ENCODE results near the gene HECW1. TPM values are rescaled to one million over a fixed set of nuclear protein-coding genes. Genes with fewer than 3 reads are reported as not detected.

Gene HECW1
- total and polyA plus RNA-seq, 2 donors (not counting 1 experiment from before 2014, with no cell fraction given): not detected

GRCh38 chr7:43600056-43600455, 487.6 kb downstream of the HECW1 start:
- Mint-ChIP-seq H3K4me1 (peaks cover 32% of the 10 kb centered on the region), H3K27ac (peak overlapping the region; percentile 55), H3K4me3 (no peak overlapping the region), H3K9me3 (ENCODE audit: insufficient read depth) (no peaks in the 10 kb centered on the region), H3K27me3 (no peaks in the 10 kb centered on the region)
- intact Hi-C loops (cut with micrococcal nuclease): no loop called here
- ChIA-PET CTCF (interaction anchor here (1.0 to 3.8 kb wide), 2 partner anchors 15 to 17 kb away, joined by 3 to 22 read pairs; partner anchors contain the start of gene STK17A), POLR2A (no interaction called here)
- WGBS (ENCODE audit: insufficient coverage): 100% methylated on average over 2 of the region's 3 CpGs
- peaks cover 100% of the 10 kb centered on the region for H3K79me2 ChIP-seq (ENCODE audit: control insufficient read depth, insufficient read depth, low read length)
- no peaks in the 10 kb centered on the region for H3K27me3 ChIP-seq (replicated peaks in 1 of 4; ENCODE audit: control extremely low read depth in 1 of 4, control insufficient read depth in 3 of 4, insufficient read depth in 4 of 4, low read length in 3 of 4)
- H3K4me2 ChIP-seq (replicated peaks; ENCODE audit: low read depth, low read length, poor library complexity, severe bottlenecking): no peak overlapping the region
- H3K9ac ChIP-seq (ENCODE audit: low read length): no peak overlapping the region
- peak overlapping the region in 1 of 2 donors; percentile 53 for H3K27ac ChIP-seq (ENCODE audit: low read length in 2 of 2)
- DNase-seq: no peak
- peaks cover 21 to 56% of the 10 kb centered on the region in 2 donors for H3K4me1 ChIP-seq (ENCODE audit: control insufficient read depth in 2 of 2, insufficient read depth in 2 of 2, low read length in 2 of 2)
- no peak for ATAC-seq (ENCODE audit: low read depth)
- H3K4me3 ChIP-seq (ENCODE audit: control extremely low read depth in 1 of 5, extremely low read depth in 1 of 5, insufficient read depth in 1 of 5, low read depth in 2 of 5, low read length in 4 of 5): no peak overlapping the region
- peaks cover 14 to 87% of the 10 kb centered on the region in 2 experiments for H3K36me3 ChIP-seq (replicated peaks in 1 of 2; ENCODE audit: control extremely low read depth in 1 of 2, control insufficient read depth in 1 of 2, extremely low read depth in 1 of 2, insufficient read depth in 2 of 2, low read length in 1 of 2)
- H3K9me3 ChIP-seq (ENCODE audit: control extremely low read depth in 1 of 3, control insufficient read depth in 2 of 3, insufficient read depth in 1 of 3, low read length in 2 of 3): no peaks in the 10 kb centered on the region
- H2AFZ ChIP-seq (ENCODE audit: insufficient read depth, low read depth, low read length, poor library complexity, severe bottlenecking): no peak overlapping the region
- H4K20me1 ChIP-seq (ENCODE audit: control insufficient read depth, insufficient read depth, low read length, poor library complexity, severe bottlenecking): peaks cover 96% of the 10 kb centered on the region
- TF ChIP-seq EZH2 (IDR thresholded peaks at IDR 0.05; ENCODE audit: borderline replicate concordance, insufficient read depth, low read depth, low read length, poor library complexity, severe bottlenecking): no peak
- no peak for TF ChIP-seq CTCF (IDR thresholded peaks at IDR 0.05)

GRCh38 chr7:43602256-43602655, 489.8 kb downstream of the HECW1 start:
- Mint-ChIP-seq H3K27ac (no peak overlapping the region), H3K9me3 (ENCODE audit: insufficient read depth) (no peaks in the 10 kb centered on the region), H3K27me3 (no peaks in the 10 kb centered on the region), H3K4me1 (peaks cover 38% of the 10 kb centered on the region), H3K4me3 (no peak overlapping the region)
- no CpG with 5 or more reads among the region's 1 CpG for WGBS (ENCODE audit: insufficient coverage)
- Histone ChIP-seq H3K4me1 (ENCODE audit: control insufficient read depth in 2 of 2, insufficient read depth in 2 of 2, low read length in 2 of 2) (peaks cover 27 to 58% of the 10 kb centered on the region in 2 donors), H3K4me3 (ENCODE audit: control extremely low read depth in 1 of 5, extremely low read depth in 1 of 5, insufficient read depth in 1 of 5, low read depth in 2 of 5, low read length in 4 of 5) (no peak overlapping the region), H4K20me1 (ENCODE audit: control insufficient read depth, insufficient read depth, low read length, poor library complexity, severe bottlenecking) (peaks cover 93% of the 10 kb centered on the region), H3K79me2 (ENCODE audit: control insufficient read depth, insufficient read depth, low read length) (peaks cover 100% of the 10 kb centered on the region), H2AFZ (ENCODE audit: insufficient read depth, low read depth, low read length, poor library complexity, severe bottlenecking) (no peak overlapping the region), H3K36me3 (replicated peaks in 1 of 2; ENCODE audit: control extremely low read depth in 1 of 2, control insufficient read depth in 1 of 2, extremely low read depth in 1 of 2, insufficient read depth in 2 of 2, low read length in 1 of 2) (peaks cover 17 to 78% of the 10 kb centered on the region in 2 experiments), H3K27me3 (replicated peaks in 1 of 4; ENCODE audit: control extremely low read depth in 1 of 4, control insufficient read depth in 3 of 4, insufficient read depth in 4 of 4, low read length in 3 of 4) (no peaks in the 10 kb centered on the region), H3K9me3 (ENCODE audit: control extremely low read depth in 1 of 3, control insufficient read depth in 2 of 3, insufficient read depth in 1 of 3, low read length in 2 of 3) (no peaks in the 10 kb centered on the region), H3K27ac (ENCODE audit: low read length in 2 of 2) (peak overlapping the region in 1 of 2 donors; percentile 67), H3K9ac (ENCODE audit: low read length) (no peak overlapping the region), H3K4me2 (replicated peaks; ENCODE audit: low read depth, low read length, poor library complexity, severe bottlenecking) (peak overlapping the region; percentile 6)
- no peak for TF ChIP-seq EZH2 (IDR thresholded peaks at IDR 0.05; ENCODE audit: borderline replicate concordance, insufficient read depth, low read depth, low read length, poor library complexity, severe bottlenecking)
- no peak for TF ChIP-seq CTCF (IDR thresholded peaks at IDR 0.05)
- CTCF ChIA-PET: interaction anchor here (1.3 to 3.8 kb wide), 5 partner anchors 15 to 98 kb away, joined by 3 to 22 read pairs (median 4); partner anchors contain the start of gene STK17A
- POLR2A ChIA-PET: no interaction called here
- intact Hi-C loops (cut with micrococcal nuclease): loop anchor here (2.0 kb wide), 1 partner anchor 13 kb away; no protein-coding TSS in a partner anchor
- no peak for DNase-seq
- no peak for ATAC-seq (ENCODE audit: low read depth)

Data from B cell (primary cell).